Brain microvascular endothelial cell (primary cell): ENCODE results near the gene MRPS31.

Experiments
- DNase-seq: peaks from one replicate; pipeline ENCODE4 v3.0.0-alpha.2; 2020
- H3K27ac ChIP-seq: fragments of 250-450 bp; sonication (Bioruptor Pico); 2 replicates; pipeline ENCODE4 v1.5.1; 2020; ENCODE audit warnings: mild to moderate bottlenecking, moderate library complexity
- H3K27me3 ChIP-seq: fragments of 250-450 bp; sonication (Bioruptor Pico); replicated peaks from 2 replicates; pipeline ENCODE4 v1.5.1; 2020; ENCODE audit warnings: mild to moderate bottlenecking
- H3K36me3 ChIP-seq: fragments of 250-450 bp; sonication (Bioruptor Pico); replicated peaks from 2 replicates; pipeline ENCODE4 v1.5.1; 2020; ENCODE audit warnings: mild to moderate bottlenecking
- H3K4me3 ChIP-seq: 2 replicates; pipeline ENCODE4 v1.5.1; 2011; ENCODE audit warnings: low read depth, mild to moderate bottlenecking, control low read depth, low read length, moderate library complexity
- CTCF ChIP-seq: IDR thresholded peaks from 2 replicates; pipeline ENCODE4 v1.5.1; 2011; ENCODE audit warnings: low read depth, mild to moderate bottlenecking, moderate library complexity, low read length, control low read depth, inconsistent platforms; ENCODE audit errors: missing control alignments
- in situ Hi-C: cut with HindIII; loops from 2 replicates; pipeline ENCODE4 v1.10.0; 2017; ENCODE audit warnings: low sequenced_read_pairs, low pct_ligation_motif_present

MRPS31 gene

GRCh38 chr13:40812724-40813445, 41.9 kb upstream of the MRPS31 start:
- in situ Hi-C loops = no loop called here

GRCh38 chr13:40812102-40812501, 41.1 kb upstream of the MRPS31 start:
- no peak for TF ChIP-seq CTCF
- Histone ChIP-seq H3K4me3 (no peak overlapping the region), H3K27ac (no peak overlapping the region), H3K27me3 (no peaks in the 10 kb centered on the region), H3K36me3 (no peaks in the 10 kb centered on the region)
- in situ Hi-C loops = no loop called here
- DNase-seq = no peak

More at GRCh38 chr13:40812724-40813445, 41.9 kb upstream of the MRPS31 start:
- Histone ChIP-seq H3K27me3 (no peaks in the 10 kb centered on the region), H3K27ac (no peak overlapping the region), H3K4me3 (no peak overlapping the region), H3K36me3 (no peaks in the 10 kb centered on the region)
- DNase-seq = peak; percentile 27
- no peak for TF ChIP-seq CTCF

- DNase-seq = no peak
- no peak for TF ChIP-seq CTCF
- Histone ChIP-seq H3K27me3 (no peaks in the 10 kb centered on the region), H3K36me3 (peaks cover 3% of the 10 kb centered on the region), H3K4me3 (no peak overlapping the region), H3K27ac (no peak overlapping the region)
- in situ Hi-C loops = no loop called here
These were observed 38.5 kb upstream of the MRPS31 start for GRCh38 chr13:40809471-40809870.

GRCh38 chr13:40806241-40806640, 35.3 kb upstream of the MRPS31 start:
- no peak for TF ChIP-seq CTCF
- Histone ChIP-seq H3K4me3 (no peak overlapping the region), H3K36me3 (peaks cover 3% of the 10 kb centered on the region), H3K27me3 (no peaks in the 10 kb centered on the region), H3K27ac (no peak overlapping the region)
- in situ Hi-C loops = no loop called here
- no peak for DNase-seq

GRCh38 chr13:40803316-40803715, 32.3 kb upstream of the MRPS31 start:
- DNase-seq = no peak
- H3K36me3 ChIP-seq = peaks cover 5% of the 10 kb centered on the region
- no peak overlapping the region for H3K27ac ChIP-seq
- no peak for TF ChIP-seq CTCF
- in situ Hi-C loops = no loop called here
- H3K4me3 ChIP-seq = no peak overlapping the region
- H3K27me3 ChIP-seq = no peaks in the 10 kb centered on the region
